ENCODE measurements around the gene ZNF83.

DNA sequence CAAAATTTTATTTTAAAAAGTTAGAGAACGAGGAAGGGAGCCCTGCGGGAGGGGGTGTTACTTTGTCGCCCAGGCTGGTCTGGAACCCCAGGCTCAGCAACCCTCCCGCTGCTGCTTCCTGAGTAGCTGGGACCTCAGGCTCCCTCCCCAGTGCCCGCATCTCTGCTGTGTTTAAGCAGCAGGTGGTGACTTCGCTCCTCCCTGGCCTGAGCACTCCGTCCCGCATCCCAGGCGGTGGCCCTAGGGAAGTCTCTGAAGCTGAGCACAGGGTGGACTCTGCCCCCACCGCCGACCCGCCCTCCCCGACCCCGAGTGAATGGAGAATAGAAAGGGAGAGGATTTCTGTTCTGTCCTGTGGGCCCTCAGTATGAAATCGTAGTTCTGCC, 37.5 kb downstream of the ZNF83 start:
- TF ChIP-seq CTCF (IDR thresholded peaks at IDR 0.05 in 4 of 5, conservative IDR thresholded peaks at IDR 0.05 in 1 of 5) (no peak), POLR2A (IDR thresholded peaks at IDR 0.05) (no peak)

Measured in gastrocnemius medialis (tissue), 4 donors.